ENCODE results near the gene SYTL2.
A peak's percentile ranks its signal among the peaks of the same experiment; 100 is the strongest.

Gene SYTL2

GRCh38 chr11:85735876-85736460 lies 75.0 kb downstream of the SYTL2 start:
- no peaks in the 10 kb centered on the region for H3K9me3 ChIP-seq (ENCODE audit: control insufficient read depth, low read length)
- no peak overlapping the region for H3K4me3 ChIP-seq (ENCODE audit: extremely low read depth, insufficient read depth, low read length, poor library complexity, severe bottlenecking)
- H3K4me1 ChIP-seq (ENCODE audit: control insufficient read depth, insufficient read depth, low read length, poor library complexity, severe bottlenecking), result peaks cover 4% of the 10 kb centered on the region
- no peaks in the 10 kb centered on the region for H3K36me3 ChIP-seq (ENCODE audit: control insufficient read depth, insufficient read depth, low read length)
- 67 to 84% methylated on average over 2 to 4 of the region's 5 CpGs for WGBS, 2 experiments (ENCODE audit: insufficient coverage in 2 of 2)
- H3K27ac ChIP-seq (ENCODE audit: low read depth, low read length, severe bottlenecking), result no peak overlapping the region

- Histone ChIP-seq H3K9me3 (ENCODE audit: control insufficient read depth, low read length) (no peaks in the 10 kb centered on the region), H3K36me3 (ENCODE audit: control insufficient read depth, insufficient read depth, low read length) (no peaks in the 10 kb centered on the region), H3K4me3 (ENCODE audit: extremely low read depth, insufficient read depth, low read length, poor library complexity, severe bottlenecking) (no peak overlapping the region), H3K27ac (ENCODE audit: low read depth, low read length, severe bottlenecking) (no peak overlapping the region), H3K4me1 (ENCODE audit: control insufficient read depth, insufficient read depth, low read length, poor library complexity, severe bottlenecking) (peaks cover 4% of the 10 kb centered on the region)
These were observed 78.0 kb downstream of the SYTL2 start for GRCh38 chr11:85732965-85733364.

DNA sequence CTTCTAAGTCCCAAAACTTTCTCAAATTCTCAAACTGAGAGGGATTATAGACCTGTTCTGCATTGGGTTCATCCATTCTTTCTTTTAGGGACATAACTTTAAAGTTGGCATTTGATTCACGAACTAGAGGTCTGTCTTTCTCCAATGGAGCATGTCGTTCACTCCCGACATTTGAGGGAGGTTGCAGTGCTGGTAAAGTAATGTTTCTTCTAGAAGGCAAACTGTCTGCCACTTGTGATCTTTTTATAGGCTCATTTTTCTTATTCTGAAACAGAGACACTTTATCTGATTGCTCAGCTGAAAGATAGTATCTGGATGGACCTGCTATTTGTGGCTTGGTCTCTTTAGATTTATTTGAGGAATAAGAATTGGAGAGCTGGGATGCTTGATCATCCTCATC lies 84.6 kb downstream of the SYTL2 start:
- WGBS, 2 experiments (ENCODE audit: insufficient coverage in 2 of 2), result 100% methylated on average over 3 of the region's 3 CpGs
- peaks cover 19% of the 10 kb centered on the region for H3K4me1 ChIP-seq (ENCODE audit: control insufficient read depth, insufficient read depth, low read length, poor library complexity, severe bottlenecking)
- H3K4me3 ChIP-seq (ENCODE audit: extremely low read depth, insufficient read depth, low read length, poor library complexity, severe bottlenecking), result no peak overlapping the region
- H3K27ac ChIP-seq (ENCODE audit: low read depth, low read length, severe bottlenecking), result no peak overlapping the region
- H3K9me3 ChIP-seq (ENCODE audit: control insufficient read depth, low read length), result peaks cover 9% of the 10 kb centered on the region
- H3K36me3 ChIP-seq (ENCODE audit: control insufficient read depth, insufficient read depth, low read length), result peaks cover 8% of the 10 kb centered on the region

DNA sequence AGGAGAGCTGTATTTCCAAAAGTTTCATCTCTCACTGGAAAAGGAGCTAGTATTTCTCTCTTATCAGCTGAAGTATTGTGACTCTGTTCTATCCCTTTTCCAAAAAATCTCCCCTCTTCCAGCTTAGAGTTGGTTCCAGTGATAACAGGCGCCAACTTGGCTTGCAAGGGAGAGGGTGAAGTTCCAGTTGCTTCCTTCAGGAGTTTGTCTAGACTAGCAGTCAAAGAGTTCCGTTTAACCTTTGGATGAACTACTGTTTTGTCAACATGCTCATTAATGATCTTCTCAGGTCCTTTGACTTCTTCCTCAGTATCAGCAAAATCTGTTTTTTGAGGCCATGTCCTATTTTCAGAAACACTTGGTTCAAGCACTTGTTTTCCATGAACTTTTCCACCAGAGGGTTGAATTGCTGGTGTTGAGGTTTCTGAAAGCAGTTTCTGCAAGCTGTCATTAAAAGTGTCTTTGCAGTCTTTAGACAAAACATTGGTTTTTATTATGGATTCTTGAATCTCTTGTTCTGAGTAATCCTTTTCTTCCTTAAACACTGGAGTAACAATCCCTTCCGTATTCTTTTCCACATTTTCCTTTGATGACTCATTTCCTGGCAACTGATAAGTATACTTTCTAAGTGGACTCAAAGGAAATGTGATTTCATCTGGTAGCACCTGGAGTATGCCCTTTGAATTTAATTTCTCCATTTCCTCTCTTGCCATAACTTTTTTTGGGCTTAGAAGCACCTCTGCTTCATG lies 85.3 kb downstream of the SYTL2 start:
- 90 to 93% methylated on average over 1 to 2 of the region's 3 CpGs for WGBS, 2 experiments (ENCODE audit: insufficient coverage in 2 of 2)
- H3K27ac ChIP-seq (ENCODE audit: low read depth, low read length, severe bottlenecking), result peak overlapping the region; percentile 82

DNA sequence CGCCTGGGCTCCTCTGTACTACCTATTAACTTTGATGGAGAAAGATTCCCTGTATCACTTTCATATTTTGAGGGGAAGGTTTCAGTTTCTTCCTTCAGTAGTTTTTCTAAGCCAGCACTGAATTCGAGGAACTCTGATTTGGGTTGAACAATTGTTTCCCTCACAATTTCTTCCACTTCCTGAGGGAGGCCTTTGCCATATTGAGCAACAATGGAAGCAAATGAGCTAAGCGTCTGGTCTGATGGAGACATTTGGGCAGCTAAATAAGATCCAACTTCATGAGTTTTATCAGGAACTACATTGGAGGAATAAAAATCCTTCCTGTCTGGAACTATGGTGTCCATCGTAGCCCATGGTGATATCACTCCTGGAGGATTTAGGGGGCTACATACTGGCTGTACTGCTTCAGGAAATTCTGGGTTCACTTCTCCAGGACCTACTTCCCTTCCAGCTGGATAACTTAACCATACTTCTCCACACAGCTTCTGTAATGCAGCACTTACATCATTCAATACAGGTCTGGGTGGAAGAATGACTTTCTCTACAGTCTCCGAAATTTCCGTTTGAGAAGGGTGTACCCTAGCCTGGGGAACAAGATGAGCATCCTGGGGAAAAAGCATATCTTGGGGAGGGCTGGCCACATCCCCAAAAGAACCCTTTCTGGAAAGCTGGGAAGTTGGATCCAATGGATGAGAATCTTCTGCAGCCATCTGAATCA lies 86.0 kb downstream of the SYTL2 start:
- 100% methylated on average over 1 to 4 of the region's 6 CpGs for WGBS, 2 experiments (ENCODE audit: insufficient coverage in 2 of 2)
- peaks cover 8% of the 10 kb centered on the region for H3K36me3 ChIP-seq (ENCODE audit: control insufficient read depth, insufficient read depth, low read length)
- H3K4me1 ChIP-seq (ENCODE audit: control insufficient read depth, insufficient read depth, low read length, poor library complexity, severe bottlenecking), result peaks cover 22% of the 10 kb centered on the region
- H3K4me3 ChIP-seq (ENCODE audit: extremely low read depth, insufficient read depth, low read length, poor library complexity, severe bottlenecking), result no peak overlapping the region
- H3K9me3 ChIP-seq (ENCODE audit: control insufficient read depth, low read length), result peaks cover 9% of the 10 kb centered on the region
- H3K27ac ChIP-seq (ENCODE audit: low read depth, low read length, severe bottlenecking), result no peak overlapping the region

More for the DNA sequence above, 85.3 kb downstream of the SYTL2 start:
- Histone ChIP-seq H3K9me3 (ENCODE audit: control insufficient read depth, low read length) (peaks cover 9% of the 10 kb centered on the region), H3K4me1 (ENCODE audit: control insufficient read depth, insufficient read depth, low read length, poor library complexity, severe bottlenecking) (peaks cover 19% of the 10 kb centered on the region), H3K4me3 (ENCODE audit: extremely low read depth, insufficient read depth, low read length, poor library complexity, severe bottlenecking) (no peak overlapping the region), H3K36me3 (ENCODE audit: control insufficient read depth, insufficient read depth, low read length) (peaks cover 8% of the 10 kb centered on the region)

GRCh38 chr11:85723088-85723487 lies 87.9 kb downstream of the SYTL2 start:
- Histone ChIP-seq H3K27ac (ENCODE audit: low read depth, low read length, severe bottlenecking) (no peak overlapping the region), H3K9me3 (ENCODE audit: control insufficient read depth, low read length) (peaks cover 9% of the 10 kb centered on the region), H3K4me1 (ENCODE audit: control insufficient read depth, insufficient read depth, low read length, poor library complexity, severe bottlenecking) (peaks cover 38% of the 10 kb centered on the region), H3K4me3 (ENCODE audit: extremely low read depth, insufficient read depth, low read length, poor library complexity, severe bottlenecking) (no peak overlapping the region), H3K36me3 (ENCODE audit: control insufficient read depth, insufficient read depth, low read length) (peaks cover 8% of the 10 kb centered on the region)
- 94 to 100% methylated on average over 1 to 4 of the region's 5 CpGs for WGBS, 2 experiments (ENCODE audit: insufficient coverage in 2 of 2)

DNA sequence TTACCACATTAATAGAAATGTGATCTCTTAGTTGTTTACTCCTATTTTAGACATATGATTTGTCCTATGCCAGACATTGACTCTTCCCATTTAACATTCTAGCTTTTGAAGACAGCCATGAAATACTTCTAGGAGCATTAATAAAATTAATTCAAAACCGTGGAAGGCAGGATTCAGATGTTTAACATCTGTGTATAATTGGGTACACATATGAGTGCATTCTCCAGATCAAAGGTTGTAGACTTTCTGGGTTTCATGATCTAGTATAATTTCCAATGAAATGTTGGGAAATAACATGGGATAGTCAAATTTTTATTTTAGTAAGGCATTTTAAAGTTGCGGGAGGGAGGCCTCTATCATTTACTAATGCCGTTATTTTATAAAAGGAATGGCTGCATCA lies 89.8 kb downstream of the SYTL2 start:
- Histone ChIP-seq H3K27ac (ENCODE audit: low read depth, low read length, severe bottlenecking) (no peak overlapping the region), H3K4me1 (ENCODE audit: control insufficient read depth, insufficient read depth, low read length, poor library complexity, severe bottlenecking) (peaks cover 35% of the 10 kb centered on the region), H3K36me3 (ENCODE audit: control insufficient read depth, insufficient read depth, low read length) (peaks cover 5% of the 10 kb centered on the region), H3K9me3 (ENCODE audit: control insufficient read depth, low read length) (peaks cover 9% of the 10 kb centered on the region), H3K4me3 (ENCODE audit: extremely low read depth, insufficient read depth, low read length, poor library complexity, severe bottlenecking) (no peak overlapping the region)
- 100% methylated on average over 1 of the region's 3 CpGs; no CpG with 5 or more reads in 1 of the 2 experiments for WGBS, 2 experiments (ENCODE audit: insufficient coverage in 2 of 2)

DNA sequence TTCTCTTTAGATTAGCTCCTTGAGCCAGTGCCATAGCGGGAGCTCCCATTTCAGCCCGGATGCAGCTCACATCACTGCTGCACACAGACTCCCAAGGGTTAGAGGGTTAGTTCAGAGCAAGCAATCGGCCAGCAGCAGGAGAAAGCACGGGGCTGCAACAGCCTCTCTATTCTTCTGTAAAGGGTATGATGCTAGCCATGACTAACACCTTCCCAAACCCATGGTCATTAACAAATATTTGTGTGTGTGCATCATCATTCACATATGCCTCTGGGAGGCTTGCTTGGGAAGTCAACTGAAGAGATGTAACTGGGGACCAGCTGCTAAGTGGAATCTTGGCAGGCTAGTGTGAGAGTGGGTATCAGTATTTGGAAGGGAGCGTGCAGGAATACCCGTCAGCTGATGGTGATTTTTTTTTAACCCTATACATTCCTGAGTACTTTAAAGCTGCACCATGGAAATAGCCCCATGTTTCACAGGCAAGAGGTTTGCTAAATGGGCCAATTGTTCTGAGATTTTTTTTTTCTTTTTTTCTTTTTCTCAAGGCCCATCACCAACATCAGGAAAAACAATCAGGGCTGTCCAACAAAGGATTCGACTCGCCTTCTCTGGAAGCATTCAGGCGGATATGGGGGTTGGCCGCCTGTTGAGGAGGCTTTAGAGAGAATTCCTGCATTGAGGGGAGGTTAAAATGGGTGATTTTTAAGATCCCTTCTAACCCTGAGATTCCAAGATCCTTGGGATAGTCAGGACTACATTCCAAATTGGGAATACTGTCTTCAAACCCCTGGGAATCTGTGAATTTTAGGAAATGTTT lies 91.7 kb downstream of the SYTL2 start:
- H3K4me3 ChIP-seq (ENCODE audit: extremely low read depth, insufficient read depth, low read length, poor library complexity, severe bottlenecking), result peak overlapping the region; percentile 6
- no peaks in the 10 kb centered on the region for H3K36me3 ChIP-seq (ENCODE audit: control insufficient read depth, insufficient read depth, low read length)
- peaks cover 3% of the 10 kb centered on the region for H3K9me3 ChIP-seq (ENCODE audit: control insufficient read depth, low read length)
- H3K27ac ChIP-seq (ENCODE audit: low read depth, low read length, severe bottlenecking), result peak overlapping the region; percentile 87
- WGBS, 2 experiments (ENCODE audit: insufficient coverage in 2 of 2), result 40% methylated on average over 2 of the region's 10 CpGs; no CpG with 5 or more reads in 1 of the 2 experiments
- peaks cover 21% of the 10 kb centered on the region for H3K4me1 ChIP-seq (ENCODE audit: control insufficient read depth, insufficient read depth, low read length, poor library complexity, severe bottlenecking)

- Histone ChIP-seq H3K36me3 (ENCODE audit: control insufficient read depth, insufficient read depth, low read length) (no peaks in the 10 kb centered on the region), H3K4me3 (ENCODE audit: extremely low read depth, insufficient read depth, low read length, poor library complexity, severe bottlenecking) (peak overlapping the region; percentile 6), H3K9me3 (ENCODE audit: control insufficient read depth, low read length) (no peaks in the 10 kb centered on the region), H3K27ac (ENCODE audit: low read depth, low read length, severe bottlenecking) (peak overlapping the region; percentile 87), H3K4me1 (ENCODE audit: control insufficient read depth, insufficient read depth, low read length, poor library complexity, severe bottlenecking) (peaks cover 21% of the 10 kb centered on the region)
- WGBS, 2 experiments (ENCODE audit: insufficient coverage in 2 of 2), result 43 to 76% methylated on average over 2 to 7 of the region's 7 CpGs
These were observed 92.6 kb downstream of the SYTL2 start for GRCh38 chr11:85718126-85718943.

- Histone ChIP-seq H3K27ac (ENCODE audit: low read depth, low read length, severe bottlenecking) (no peak overlapping the region), H3K4me3 (ENCODE audit: extremely low read depth, insufficient read depth, low read length, poor library complexity, severe bottlenecking) (no peak overlapping the region), H3K36me3 (ENCODE audit: control insufficient read depth, insufficient read depth, low read length) (no peaks in the 10 kb centered on the region), H3K4me1 (ENCODE audit: control insufficient read depth, insufficient read depth, low read length, poor library complexity, severe bottlenecking) (peaks cover 21% of the 10 kb centered on the region), H3K9me3 (ENCODE audit: control insufficient read depth, low read length) (no peaks in the 10 kb centered on the region)
- WGBS, 2 experiments (ENCODE audit: insufficient coverage in 2 of 2), result 100% methylated on average over 2 of the region's 2 CpGs; no CpG with 5 or more reads in 1 of the 2 experiments
These were observed 93.5 kb downstream of the SYTL2 start for GRCh38 chr11:85717429-85717828.
